T-helper 2 cell treated with Interferon-gamma antibody and Interleukin-4, amounts not matched to agents 5 μg/mL and 100 μg/mL, for 36 hours (primary cell): ENCODE measurements around the gene SDK1.

Experiments used
- DNase-seq: peaks from one replicate; pipeline ENCODE4 v3.0.0; 2021; ENCODE audit warnings: low spot score
- H3K27ac Mint-ChIP-seq: one replicate; pipeline ENCODE4 v1.8.0; 2021; ENCODE audit warnings: mild to moderate bottlenecking, mixed read lengths
- H3K27me3 Mint-ChIP-seq: one replicate; pipeline ENCODE4 v1.8.0; 2021; ENCODE audit warnings: low read depth, mixed read lengths
- H3K36me3 Mint-ChIP-seq: one replicate; pipeline ENCODE4 v1.8.0; 2021; ENCODE audit warnings: low read depth, mixed read lengths
- H3K4me1 Mint-ChIP-seq: one replicate; pipeline ENCODE4 v1.8.0; 2021; ENCODE audit warnings: low read depth, mixed read lengths
- H3K4me3 Mint-ChIP-seq: one replicate; pipeline ENCODE4 v1.8.0; 2022; ENCODE audit warnings: mild to moderate bottlenecking, moderate library complexity, mixed read lengths
- H3K9me3 Mint-ChIP-seq: one replicate; pipeline ENCODE4 v1.8.0; 2021; ENCODE audit warnings: mixed read lengths

The SDK1 gene

GRCh38 chr7:3430588-3430987 is 129.5 kb downstream of the SDK1 start:
- no peak for DNase-seq
- no peaks in the 10 kb centered on the region for H3K4me1 Mint-ChIP-seq
- H3K9me3 Mint-ChIP-seq, result no peaks in the 10 kb centered on the region
- no peaks in the 10 kb centered on the region for H3K27me3 Mint-ChIP-seq
- H3K27ac Mint-ChIP-seq, result no peak overlapping the region
- no peaks in the 10 kb centered on the region for H3K36me3 Mint-ChIP-seq
- H3K4me3 Mint-ChIP-seq, result no peak overlapping the region

GRCh38 chr7:3431306-3431705 is 130.3 kb downstream of the SDK1 start:
- Mint-ChIP-seq H3K36me3 (no peaks in the 10 kb centered on the region), H3K4me3 (no peak overlapping the region), H3K4me1 (no peaks in the 10 kb centered on the region), H3K9me3 (no peaks in the 10 kb centered on the region), H3K27me3 (no peaks in the 10 kb centered on the region), H3K27ac (no peak overlapping the region)
- no peak for DNase-seq

- Mint-ChIP-seq H3K9me3 (no peaks in the 10 kb centered on the region), H3K36me3 (no peaks in the 10 kb centered on the region), H3K4me1 (no peaks in the 10 kb centered on the region), H3K27ac (no peak overlapping the region), H3K4me3 (no peak overlapping the region), H3K27me3 (no peaks in the 10 kb centered on the region)
- no peak for DNase-seq
Measured at GRCh38 chr7:3432911-3433310, 131.9 kb downstream of the SDK1 start.

GRCh38 chr7:3434611-3435010 is 133.6 kb downstream of the SDK1 start:
- no peak overlapping the region for H3K27ac Mint-ChIP-seq

GRCh38 chr7:3436112-3436511 is 135.1 kb downstream of the SDK1 start:
- Mint-ChIP-seq H3K27me3 (no peaks in the 10 kb centered on the region), H3K4me3 (no peak overlapping the region), H3K36me3 (no peaks in the 10 kb centered on the region), H3K9me3 (no peaks in the 10 kb centered on the region), H3K4me1 (no peaks in the 10 kb centered on the region), H3K27ac (no peak overlapping the region)
- no peak for DNase-seq

More at GRCh38 chr7:3434611-3435010, 133.6 kb downstream of the SDK1 start:
- no peak overlapping the region for H3K4me3 Mint-ChIP-seq
- H3K9me3 Mint-ChIP-seq, result no peaks in the 10 kb centered on the region
- H3K4me1 Mint-ChIP-seq, result no peaks in the 10 kb centered on the region
- H3K27me3 Mint-ChIP-seq, result no peaks in the 10 kb centered on the region
- H3K36me3 Mint-ChIP-seq, result no peaks in the 10 kb centered on the region
- no peak for DNase-seq

- Mint-ChIP-seq H3K36me3 (no peaks in the 10 kb centered on the region), H3K27ac (no peak overlapping the region)
- no peak for DNase-seq
Measured at GRCh38 chr7:3436746-3437145, 135.7 kb downstream of the SDK1 start.

GRCh38 chr7:3437467-3437866 is 136.4 kb downstream of the SDK1 start:
- no peaks in the 10 kb centered on the region for H3K9me3 Mint-ChIP-seq
- no peak overlapping the region for H3K4me3 Mint-ChIP-seq
- no peaks in the 10 kb centered on the region for H3K4me1 Mint-ChIP-seq
- DNase-seq, result no peak
- no peak overlapping the region for H3K27ac Mint-ChIP-seq
- H3K27me3 Mint-ChIP-seq, result no peaks in the 10 kb centered on the region
- no peaks in the 10 kb centered on the region for H3K36me3 Mint-ChIP-seq

More at GRCh38 chr7:3436746-3437145, 135.7 kb downstream of the SDK1 start:
- no peaks in the 10 kb centered on the region for H3K27me3 Mint-ChIP-seq
- H3K4me3 Mint-ChIP-seq, result no peak overlapping the region
- H3K4me1 Mint-ChIP-seq, result no peaks in the 10 kb centered on the region
- H3K9me3 Mint-ChIP-seq, result no peaks in the 10 kb centered on the region

GRCh38 chr7:3438352-3438751 is 137.3 kb downstream of the SDK1 start:
- H3K36me3 Mint-ChIP-seq, result no peaks in the 10 kb centered on the region
- no peak overlapping the region for H3K4me3 Mint-ChIP-seq
- H3K27ac Mint-ChIP-seq, result no peak overlapping the region
- H3K9me3 Mint-ChIP-seq, result no peaks in the 10 kb centered on the region
- H3K4me1 Mint-ChIP-seq, result no peaks in the 10 kb centered on the region
- peaks cover 2% of the 10 kb centered on the region for H3K27me3 Mint-ChIP-seq
- no peak for DNase-seq

- Mint-ChIP-seq H3K9me3 (no peaks in the 10 kb centered on the region), H3K27me3 (peaks cover 6% of the 10 kb centered on the region), H3K4me1 (no peaks in the 10 kb centered on the region), H3K27ac (no peak overlapping the region), H3K4me3 (no peak overlapping the region), H3K36me3 (no peaks in the 10 kb centered on the region)
- no peak for DNase-seq
Measured at GRCh38 chr7:3439333-3440030, 138.4 kb downstream of the SDK1 start.

- Mint-ChIP-seq H3K27me3 (peaks cover 6% of the 10 kb centered on the region), H3K4me3 (no peak overlapping the region), H3K36me3 (no peaks in the 10 kb centered on the region), H3K27ac (no peak overlapping the region), H3K4me1 (no peaks in the 10 kb centered on the region), H3K9me3 (peaks cover under 1% of the 10 kb centered on the region)
- DNase-seq, result no peak
Measured at GRCh38 chr7:3440509-3440908, 139.5 kb downstream of the SDK1 start.

- peaks cover 14% of the 10 kb centered on the region for H3K27me3 Mint-ChIP-seq
Measured at GRCh38 chr7:3443716-3444115, 142.7 kb downstream of the SDK1 start.

GRCh38 chr7:3446786-3447185 is 145.7 kb downstream of the SDK1 start:
- H3K36me3 Mint-ChIP-seq, result no peaks in the 10 kb centered on the region
- peaks cover 8% of the 10 kb centered on the region for H3K9me3 Mint-ChIP-seq
- no peak for DNase-seq
- H3K27ac Mint-ChIP-seq, result no peak overlapping the region
- H3K27me3 Mint-ChIP-seq, result peaks cover 14% of the 10 kb centered on the region
- H3K4me1 Mint-ChIP-seq, result no peaks in the 10 kb centered on the region
- no peak overlapping the region for H3K4me3 Mint-ChIP-seq

More at GRCh38 chr7:3443716-3444115, 142.7 kb downstream of the SDK1 start:
- Mint-ChIP-seq H3K4me1 (no peaks in the 10 kb centered on the region), H3K4me3 (no peak overlapping the region), H3K9me3 (peaks cover 8% of the 10 kb centered on the region), H3K27ac (no peak overlapping the region), H3K36me3 (no peaks in the 10 kb centered on the region)
- DNase-seq, result no peak

- H3K9me3 Mint-ChIP-seq, result no peaks in the 10 kb centered on the region
- no peaks in the 10 kb centered on the region for H3K36me3 Mint-ChIP-seq
- H3K4me1 Mint-ChIP-seq, result no peaks in the 10 kb centered on the region
- no peak overlapping the region for H3K27ac Mint-ChIP-seq
- DNase-seq, result no peak
- no peak overlapping the region for H3K4me3 Mint-ChIP-seq
- H3K27me3 Mint-ChIP-seq, result peaks cover 7% of the 10 kb centered on the region
Measured at GRCh38 chr7:3451701-3452100, 150.6 kb downstream of the SDK1 start.

- Mint-ChIP-seq H3K27me3 (peaks cover 5% of the 10 kb centered on the region), H3K27ac (no peak overlapping the region), H3K9me3 (peaks cover 3% of the 10 kb centered on the region), H3K4me3 (no peak overlapping the region), H3K4me1 (no peaks in the 10 kb centered on the region), H3K36me3 (peaks cover 1% of the 10 kb centered on the region)
- DNase-seq, result no peak
Measured at GRCh38 chr7:3453398-3453797, 152.3 kb downstream of the SDK1 start.
